HCT116 (cell line): ENCODE results near the gene ANKRD33.
A peak's percentile ranks its signal among the peaks of the same experiment; 100 is the strongest.

ENCODE experiments used
- CTCF ChIP-seq, 3 experiments: fragments of 200-600 bp in 1 of 3; sonication (generic) in 1 of 3; IDR thresholded peaks in 2 of 3; conservative IDR thresholded peaks in 1 of 3; 2 replicates each; pipeline ENCODE4 v1.5.1; 2012 to 2017; ENCODE audit warnings: low read depth in 2 of 3, low read length in 2 of 3, antibody characterized with exemption in 1 of 3, borderline replicate concordance in 1 of 3, control low read depth in 1 of 3, mild to moderate bottlenecking in 1 of 3, mixed read lengths in 1 of 3, mixed run types in 1 of 3, moderate library complexity in 1 of 3; ENCODE audit not compliant: insufficient read depth in 1 of 3
- EZH2 ChIP-seq: fragments of 200-600 bp; sonication (generic); IDR thresholded peaks from 2 replicates; pipeline ENCODE4 v1.6.1; 2017; ENCODE audit warnings: antibody characterized with exemption, mixed run types
- EZH2phosphoT487 ChIP-seq: fragments of 200-600 bp; IDR thresholded peaks from 2 replicates; pipeline ENCODE4 v1.6.1; 2018; ENCODE audit warnings: antibody characterized with exemption, borderline replicate concordance
- POLR2AphosphoS5 ChIP-seq: IDR thresholded peaks from 2 replicates; pipeline ENCODE4 v1.6.1; 2011; ENCODE audit warnings: mild to moderate bottlenecking, low read depth, low read length, moderate library complexity
- RAD21 ChIP-seq: IDR thresholded peaks from 2 replicates; pipeline ENCODE4 v1.6.1; 2012; ENCODE audit warnings: low read depth, mild to moderate bottlenecking
- REST ChIP-seq: IDR thresholded peaks from 2 replicates; pipeline ENCODE4 v1.6.1; 2012; ENCODE audit warnings: low read depth
- SP1 ChIP-seq: IDR thresholded peaks from 2 replicates; pipeline ENCODE4 v1.6.1; 2012; ENCODE audit warnings: low read depth
- TCF7L2 ChIP-seq: IDR thresholded peaks from 2 replicates; pipeline ENCODE4 v1.7.0; 2011; ENCODE audit warnings: borderline replicate concordance, inconsistent platforms; ENCODE audit not compliant: insufficient read depth, insufficient read length; ENCODE audit errors: extremely low read depth
- ZFX ChIP-seq: fragments of 450-650 bp; IDR thresholded peaks from 2 replicates; pipeline ENCODE4 v1.6.1; 2017
- TF ChIP-seq, protein P1 (sequence below): IDR thresholded peaks from 2 replicates; pipeline ENCODE4 v1.6.1; 2011; ENCODE audit warnings: mild to moderate bottlenecking, low read length, moderate library complexity; ENCODE audit not compliant: insufficient replicate concordance; ENCODE audit errors: extremely low read depth
- TF ChIP-seq, protein P2 (sequence below): IDR thresholded peaks from 2 replicates; pipeline ENCODE4 v1.6.1; 2012

DNA sequence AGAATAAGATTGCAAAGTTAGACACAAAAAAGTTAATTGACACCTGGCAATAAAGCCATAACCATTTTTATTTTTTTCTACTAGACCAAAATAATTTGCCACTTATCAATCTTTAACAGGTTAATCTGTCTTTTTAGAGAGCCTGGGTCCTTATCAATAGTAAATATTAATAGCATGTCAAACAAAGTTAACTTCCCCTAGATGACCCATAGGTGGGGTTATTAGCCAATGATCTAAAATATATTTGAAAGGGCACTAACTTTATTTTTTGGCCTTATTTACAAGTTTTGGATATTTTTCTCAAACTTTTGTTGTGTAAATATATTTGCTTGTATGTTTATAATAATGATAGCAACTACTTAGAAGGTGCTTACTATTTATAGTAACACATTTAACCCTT is 3.9 kb downstream of the ANKRD33 start:
- TF ChIP-seq CTCF (IDR thresholded peaks at IDR 0.05 in 2 of 3, conservative IDR thresholded peaks at IDR 0.05 in 1 of 3; ENCODE audit: borderline replicate concordance in 1 of 3, insufficient read depth in 1 of 3, low read depth in 2 of 3, low read length in 2 of 3): peak; percentile 32 to 53 (median 35); a peak in 5 of 6 replicates
- TF ChIP-seq REST: no peak
- TF ChIP-seq RAD21: peak; percentile 51
- no peak for TF ChIP-seq EZH2phosphoT487
- TF ChIP-seq POLR2AphosphoS5: no peak
- TF ChIP-seq TCF7L2: no peak
- TF ChIP-seq EZH2: no peak
- no peak for TF ChIP-seq SP1
- TF ChIP-seq, protein P1, sequence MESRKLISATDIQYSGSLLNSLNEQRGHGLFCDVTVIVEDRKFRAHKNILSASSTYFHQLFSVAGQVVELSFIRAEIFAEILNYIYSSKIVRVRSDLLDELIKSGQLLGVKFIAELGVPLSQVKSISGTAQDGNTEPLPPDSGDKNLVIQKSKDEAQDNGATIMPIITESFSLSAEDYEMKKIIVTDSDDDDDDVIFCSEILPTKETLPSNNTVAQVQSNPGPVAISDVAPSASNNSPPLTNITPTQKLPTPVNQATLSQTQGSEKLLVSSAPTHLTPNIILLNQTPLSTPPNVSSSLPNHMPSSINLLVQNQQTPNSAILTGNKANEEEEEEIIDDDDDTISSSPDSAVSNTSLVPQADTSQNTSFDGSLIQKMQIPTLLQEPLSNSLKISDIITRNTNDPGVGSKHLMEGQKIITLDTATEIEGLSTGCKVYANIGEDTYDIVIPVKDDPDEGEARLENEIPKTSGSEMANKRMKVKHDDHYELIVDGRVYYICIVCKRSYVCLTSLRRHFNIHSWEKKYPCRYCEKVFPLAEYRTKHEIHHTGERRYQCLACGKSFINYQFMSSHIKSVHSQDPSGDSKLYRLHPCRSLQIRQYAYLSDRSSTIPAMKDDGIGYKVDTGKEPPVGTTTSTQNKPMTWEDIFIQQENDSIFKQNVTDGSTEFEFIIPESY: no peak
- TF ChIP-seq, protein P2, sequence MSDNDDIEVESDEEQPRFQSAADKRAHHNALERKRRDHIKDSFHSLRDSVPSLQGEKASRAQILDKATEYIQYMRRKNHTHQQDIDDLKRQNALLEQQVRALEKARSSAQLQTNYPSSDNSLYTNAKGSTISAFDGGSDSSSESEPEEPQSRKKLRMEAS: no peak
- no peak for TF ChIP-seq ZFX
